ENCODE data around the gene SPDYE1. TPM values are rescaled to one million over a fixed set of nuclear protein-coding genes. Genes with fewer than 3 reads are reported as not detected.

The SPDYE1 gene
- total RNA-seq, 1 experiment from 2014 or later = not detected

DNA sequence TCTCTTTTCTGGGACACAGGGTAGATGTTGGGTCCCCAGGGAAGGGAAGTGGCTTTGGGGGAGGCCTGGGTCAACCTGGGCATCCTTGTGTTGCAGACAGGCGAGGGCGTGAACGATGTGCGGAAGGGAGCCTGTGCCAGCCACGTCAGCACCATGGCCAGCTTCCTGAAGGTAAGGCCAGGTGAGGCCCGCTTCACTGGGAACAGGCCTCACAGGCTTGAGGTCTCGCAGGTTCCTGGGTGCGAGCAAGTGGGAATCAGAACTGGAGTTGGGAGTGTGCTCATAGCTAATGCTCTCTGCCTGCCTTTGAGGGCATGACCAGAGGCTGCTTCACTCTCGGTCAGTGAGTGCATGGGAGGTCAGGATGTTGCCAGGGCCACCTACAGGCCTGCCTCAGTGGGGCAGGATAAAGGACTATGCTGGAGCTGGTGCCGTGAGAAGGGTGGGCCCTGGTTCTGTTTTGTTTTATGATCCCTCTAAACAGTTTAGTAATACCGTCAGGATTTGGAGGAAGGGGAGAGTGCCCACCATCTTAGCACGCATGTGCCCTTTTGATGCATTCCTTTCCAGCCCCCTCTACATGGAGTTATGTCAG lies 55.2 kb downstream of the SPDYE1 start (continued):
- TF ChIP-seq, protein P1, sequence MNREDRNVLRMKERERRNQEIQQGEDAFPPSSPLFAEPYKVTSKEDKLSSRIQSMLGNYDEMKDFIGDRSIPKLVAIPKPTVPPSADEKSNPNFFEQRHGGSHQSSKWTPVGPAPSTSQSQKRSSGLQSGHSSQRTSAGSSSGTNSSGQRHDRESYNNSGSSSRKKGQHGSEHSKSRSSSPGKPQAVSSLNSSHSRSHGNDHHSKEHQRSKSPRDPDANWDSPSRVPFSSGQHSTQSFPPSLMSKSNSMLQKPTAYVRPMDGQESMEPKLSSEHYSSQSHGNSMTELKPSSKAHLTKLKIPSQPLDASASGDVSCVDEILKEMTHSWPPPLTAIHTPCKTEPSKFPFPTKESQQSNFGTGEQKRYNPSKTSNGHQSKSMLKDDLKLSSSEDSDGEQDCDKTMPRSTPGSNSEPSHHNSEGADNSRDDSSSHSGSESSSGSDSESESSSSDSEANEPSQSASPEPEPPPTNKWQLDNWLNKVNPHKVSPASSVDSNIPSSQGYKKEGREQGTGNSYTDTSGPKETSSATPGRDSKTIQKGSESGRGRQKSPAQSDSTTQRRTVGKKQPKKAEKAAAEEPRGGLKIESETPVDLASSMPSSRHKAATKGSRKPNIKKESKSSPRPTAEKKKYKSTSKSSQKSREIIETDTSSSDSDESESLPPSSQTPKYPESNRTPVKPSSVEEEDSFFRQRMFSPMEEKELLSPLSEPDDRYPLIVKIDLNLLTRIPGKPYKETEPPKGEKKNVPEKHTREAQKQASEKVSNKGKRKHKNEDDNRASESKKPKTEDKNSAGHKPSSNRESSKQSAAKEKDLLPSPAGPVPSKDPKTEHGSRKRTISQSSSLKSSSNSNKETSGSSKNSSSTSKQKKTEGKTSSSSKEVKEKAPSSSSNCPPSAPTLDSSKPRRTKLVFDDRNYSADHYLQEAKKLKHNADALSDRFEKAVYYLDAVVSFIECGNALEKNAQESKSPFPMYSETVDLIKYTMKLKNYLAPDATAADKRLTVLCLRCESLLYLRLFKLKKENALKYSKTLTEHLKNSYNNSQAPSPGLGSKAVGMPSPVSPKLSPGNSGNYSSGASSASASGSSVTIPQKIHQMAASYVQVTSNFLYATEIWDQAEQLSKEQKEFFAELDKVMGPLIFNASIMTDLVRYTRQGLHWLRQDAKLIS (CRISPR knock-in tag; IDR thresholded peaks at IDR 0.05; ENCODE audit: borderline replicate concordance) = no peak
- TF ChIP-seq GABPB1 (CRISPR knock-in tag; IDR thresholded peaks at IDR 0.05) (no peak), TP53 (CRISPR knock-in tag; IDR thresholded peaks at IDR 0.05) (no peak), CREM (CRISPR knock-in tag; IDR thresholded peaks at IDR 0.05) (no peak), SP1 (CRISPR knock-in tag; conservative IDR thresholded peaks at IDR 0.05) (no peak), JAZF1 (CRISPR knock-in tag; IDR thresholded peaks at IDR 0.05) (no peak), MXD4 (CRISPR knock-in tag; IDR thresholded peaks at IDR 0.05; ENCODE audit: borderline replicate concordance) (no peak), RELA (CRISPR knock-in tag; IDR thresholded peaks at IDR 0.05; ENCODE audit: borderline replicate concordance) (no peak), OVOL2 (CRISPR knock-in tag; IDR thresholded peaks at IDR 0.05; ENCODE audit: borderline replicate concordance) (no peak), NR2C2 (CRISPR knock-in tag; IDR thresholded peaks at IDR 0.05) (no peak)
- TF ChIP-seq, protein P2, sequence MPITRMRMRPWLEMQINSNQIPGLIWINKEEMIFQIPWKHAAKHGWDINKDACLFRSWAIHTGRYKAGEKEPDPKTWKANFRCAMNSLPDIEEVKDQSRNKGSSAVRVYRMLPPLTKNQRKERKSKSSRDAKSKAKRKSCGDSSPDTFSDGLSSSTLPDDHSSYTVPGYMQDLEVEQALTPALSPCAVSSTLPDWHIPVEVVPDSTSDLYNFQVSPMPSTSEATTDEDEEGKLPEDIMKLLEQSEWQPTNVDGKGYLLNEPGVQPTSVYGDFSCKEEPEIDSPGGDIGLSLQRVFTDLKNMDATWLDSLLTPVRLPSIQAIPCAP (CRISPR knock-in tag; IDR thresholded peaks at IDR 0.05) = no peak
- TF ChIP-seq, protein P3, sequence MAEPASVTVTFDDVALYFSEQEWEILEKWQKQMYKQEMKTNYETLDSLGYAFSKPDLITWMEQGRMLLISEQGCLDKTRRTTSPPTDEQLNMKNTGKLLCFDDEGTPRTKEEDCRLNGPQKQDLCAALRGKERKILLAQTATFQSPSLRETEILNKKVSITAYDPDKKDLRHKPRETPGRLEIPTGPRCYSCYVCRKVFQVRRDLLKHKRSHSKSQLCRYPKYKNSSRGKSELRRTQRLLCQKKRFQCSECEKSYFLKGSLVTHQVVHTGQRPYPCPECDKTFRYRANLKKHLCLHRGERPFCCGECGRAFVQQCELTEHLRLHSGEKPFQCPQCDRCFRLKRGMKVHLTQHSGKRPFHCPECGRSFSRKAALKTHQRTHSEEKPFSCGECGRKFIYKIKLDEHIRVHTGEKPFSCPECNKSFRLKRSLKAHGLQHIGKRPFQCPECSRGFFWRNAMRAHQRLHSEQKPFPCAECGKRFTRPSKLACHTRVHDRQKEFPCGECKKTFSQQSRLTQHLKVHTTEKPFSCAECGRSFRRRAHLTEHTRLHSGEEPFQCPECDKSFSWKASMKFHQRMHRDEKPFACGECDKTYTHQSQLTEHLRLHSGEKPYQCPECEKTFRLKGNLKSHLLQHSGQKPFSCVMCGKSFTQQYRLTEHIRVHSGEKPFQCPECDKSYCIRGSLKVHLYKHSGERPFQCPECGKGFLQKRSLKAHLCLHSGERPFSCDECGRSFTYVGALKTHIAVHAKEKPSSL (CRISPR knock-in tag; conservative IDR thresholded peaks at IDR 0.05) = no peak
- TF ChIP-seq, protein P4, sequence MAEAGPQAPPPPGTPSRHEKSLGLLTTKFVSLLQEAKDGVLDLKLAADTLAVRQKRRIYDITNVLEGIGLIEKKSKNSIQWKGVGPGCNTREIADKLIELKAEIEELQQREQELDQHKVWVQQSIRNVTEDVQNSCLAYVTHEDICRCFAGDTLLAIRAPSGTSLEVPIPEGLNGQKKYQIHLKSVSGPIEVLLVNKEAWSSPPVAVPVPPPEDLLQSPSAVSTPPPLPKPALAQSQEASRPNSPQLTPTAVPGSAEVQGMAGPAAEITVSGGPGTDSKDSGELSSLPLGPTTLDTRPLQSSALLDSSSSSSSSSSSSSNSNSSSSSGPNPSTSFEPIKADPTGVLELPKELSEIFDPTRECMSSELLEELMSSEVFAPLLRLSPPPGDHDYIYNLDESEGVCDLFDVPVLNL (CRISPR knock-in tag; IDR thresholded peaks at IDR 0.05; ENCODE audit: borderline replicate concordance, low read depth) = no peak

DNA sequence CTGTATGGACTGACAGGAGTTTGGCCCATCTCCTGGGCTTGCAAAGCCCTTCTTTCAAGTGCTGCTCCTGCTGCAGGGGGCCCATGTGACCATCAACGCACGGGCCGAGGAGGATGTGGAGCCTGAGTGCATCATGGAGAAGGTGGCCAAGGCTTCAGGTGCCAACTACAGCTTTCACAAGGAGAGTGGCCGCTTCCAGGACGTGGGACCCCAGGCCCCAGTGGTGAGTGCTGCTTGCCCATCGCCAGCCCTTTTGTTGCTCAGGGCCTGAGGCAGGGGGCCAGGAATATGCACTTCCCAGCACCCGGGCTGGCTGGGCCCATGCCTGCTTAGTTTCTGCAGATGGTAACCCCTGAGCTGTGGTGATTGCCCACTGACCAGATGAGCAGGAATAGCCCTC lies 59.0 kb downstream of the SPDYE1 start:
- H3K36me3 Mint-ChIP-seq = peaks cover 51% of the 10 kb centered on the region
- TF ChIP-seq, protein P5, sequence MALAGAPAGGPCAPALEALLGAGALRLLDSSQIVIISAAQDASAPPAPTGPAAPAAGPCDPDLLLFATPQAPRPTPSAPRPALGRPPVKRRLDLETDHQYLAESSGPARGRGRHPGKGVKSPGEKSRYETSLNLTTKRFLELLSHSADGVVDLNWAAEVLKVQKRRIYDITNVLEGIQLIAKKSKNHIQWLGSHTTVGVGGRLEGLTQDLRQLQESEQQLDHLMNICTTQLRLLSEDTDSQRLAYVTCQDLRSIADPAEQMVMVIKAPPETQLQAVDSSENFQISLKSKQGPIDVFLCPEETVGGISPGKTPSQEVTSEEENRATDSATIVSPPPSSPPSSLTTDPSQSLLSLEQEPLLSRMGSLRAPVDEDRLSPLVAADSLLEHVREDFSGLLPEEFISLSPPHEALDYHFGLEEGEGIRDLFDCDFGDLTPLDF (CRISPR knock-in tag; IDR thresholded peaks at IDR 0.05) = no peak
- no peak for TF ChIP-seq NFE2L1 (CRISPR knock-in tag; IDR thresholded peaks at IDR 0.05)
- TF ChIP-seq OVOL2 (CRISPR knock-in tag; IDR thresholded peaks at IDR 0.05; ENCODE audit: borderline replicate concordance) = no peak
- TF ChIP-seq, protein P6, sequence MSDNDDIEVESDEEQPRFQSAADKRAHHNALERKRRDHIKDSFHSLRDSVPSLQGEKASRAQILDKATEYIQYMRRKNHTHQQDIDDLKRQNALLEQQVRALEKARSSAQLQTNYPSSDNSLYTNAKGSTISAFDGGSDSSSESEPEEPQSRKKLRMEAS (CRISPR knock-in tag; IDR thresholded peaks at IDR 0.05) = no peak
- TF ChIP-seq EMX1 (CRISPR knock-in tag; IDR thresholded peaks at IDR 0.05) = no peak
- no peak for TF ChIP-seq MYBL2 (CRISPR knock-in tag; IDR thresholded peaks at IDR 0.05)
- TF ChIP-seq ZNF121 (CRISPR knock-in tag; IDR thresholded peaks at IDR 0.05) = no peak
- TF ChIP-seq, protein P2 (CRISPR knock-in tag; IDR thresholded peaks at IDR 0.05) = no peak
- no peak for TF ChIP-seq NR3C1 (CRISPR knock-in tag; conservative IDR thresholded peaks at IDR 0.05; ENCODE audit: low read depth)
- no peak for TF ChIP-seq TEAD4 (CRISPR knock-in tag; IDR thresholded peaks at IDR 0.05)
- no peak for TF ChIP-seq KAT7 (CRISPR knock-in tag; IDR thresholded peaks at IDR 0.05; ENCODE audit: borderline replicate concordance)
- no peak for TF ChIP-seq FOXK1 (CRISPR knock-in tag; IDR thresholded peaks at IDR 0.05)
- TF ChIP-seq TEAD1 (CRISPR knock-in tag; IDR thresholded peaks at IDR 0.05) = no peak
- TF ChIP-seq, protein P4 (CRISPR knock-in tag; IDR thresholded peaks at IDR 0.05; ENCODE audit: borderline replicate concordance, low read depth) = no peak

More for the DNA sequence above, 59.0 kb downstream of the SPDYE1 start:
- Mint-ChIP-seq H3K27ac (no peak overlapping the region), H3K4me3 (no peak overlapping the region), H3K9me3 (no peaks in the 10 kb centered on the region), H3K4me1 (no peaks in the 10 kb centered on the region), H3K27me3 (ENCODE audit: low read depth) (no peaks in the 10 kb centered on the region)
- DNase-seq (ENCODE audit: low spot score) = no peak
- no peak for ATAC-seq
- ChIA-PET CTCF (no interaction called here), POLR2A (no interaction called here)
